AG10803 (cell line): ENCODE results near the gene MTNR1B.
A peak's percentile ranks its signal among the peaks of the same experiment; 100 is the strongest.

ENCODE experiments used
- DNase-seq: peaks from one replicate; pipeline ENCODE4 v3.0.0; 2010; ENCODE audit warnings: low read depth
- H3K4me3 ChIP-seq: 2 replicates; pipeline ENCODE4 v1.5.1; 2011; ENCODE audit warnings: mild to moderate bottlenecking, low read length, control low read depth
- TF ChIP-seq, protein P1 (sequence below): conservative IDR thresholded peaks from 2 replicates; pipeline ENCODE4 v1.5.1; 2011; ENCODE audit warnings: mild to moderate bottlenecking, low read length, control low read depth, inconsistent platforms

Gene MTNR1B

DNA sequence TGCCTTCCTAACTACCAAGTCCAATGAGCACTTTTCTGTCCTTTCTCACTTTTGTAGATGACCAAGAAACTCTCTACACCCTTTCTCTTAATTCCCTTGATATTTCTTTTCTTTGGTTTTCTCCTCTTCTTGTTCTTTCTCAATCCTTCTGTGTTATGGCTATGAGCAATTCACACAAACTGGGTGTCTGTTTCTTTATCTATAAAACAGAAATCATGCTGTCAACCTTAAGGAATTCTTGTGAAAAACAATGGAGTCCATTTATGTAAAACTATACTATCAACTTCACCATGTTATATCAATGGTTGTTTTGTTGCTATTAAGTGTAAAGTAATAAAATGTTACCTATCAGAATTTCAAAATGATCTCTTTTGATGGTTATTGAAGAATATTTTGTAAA, 7.2 kb downstream of the MTNR1B start:
- no peak for DNase-seq
- TF ChIP-seq, protein P1, sequence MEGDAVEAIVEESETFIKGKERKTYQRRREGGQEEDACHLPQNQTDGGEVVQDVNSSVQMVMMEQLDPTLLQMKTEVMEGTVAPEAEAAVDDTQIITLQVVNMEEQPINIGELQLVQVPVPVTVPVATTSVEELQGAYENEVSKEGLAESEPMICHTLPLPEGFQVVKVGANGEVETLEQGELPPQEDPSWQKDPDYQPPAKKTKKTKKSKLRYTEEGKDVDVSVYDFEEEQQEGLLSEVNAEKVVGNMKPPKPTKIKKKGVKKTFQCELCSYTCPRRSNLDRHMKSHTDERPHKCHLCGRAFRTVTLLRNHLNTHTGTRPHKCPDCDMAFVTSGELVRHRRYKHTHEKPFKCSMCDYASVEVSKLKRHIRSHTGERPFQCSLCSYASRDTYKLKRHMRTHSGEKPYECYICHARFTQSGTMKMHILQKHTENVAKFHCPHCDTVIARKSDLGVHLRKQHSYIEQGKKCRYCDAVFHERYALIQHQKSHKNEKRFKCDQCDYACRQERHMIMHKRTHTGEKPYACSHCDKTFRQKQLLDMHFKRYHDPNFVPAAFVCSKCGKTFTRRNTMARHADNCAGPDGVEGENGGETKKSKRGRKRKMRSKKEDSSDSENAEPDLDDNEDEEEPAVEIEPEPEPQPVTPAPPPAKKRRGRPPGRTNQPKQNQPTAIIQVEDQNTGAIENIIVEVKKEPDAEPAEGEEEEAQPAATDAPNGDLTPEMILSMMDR = no peak
- no peak overlapping the region for H3K4me3 ChIP-seq

DNA sequence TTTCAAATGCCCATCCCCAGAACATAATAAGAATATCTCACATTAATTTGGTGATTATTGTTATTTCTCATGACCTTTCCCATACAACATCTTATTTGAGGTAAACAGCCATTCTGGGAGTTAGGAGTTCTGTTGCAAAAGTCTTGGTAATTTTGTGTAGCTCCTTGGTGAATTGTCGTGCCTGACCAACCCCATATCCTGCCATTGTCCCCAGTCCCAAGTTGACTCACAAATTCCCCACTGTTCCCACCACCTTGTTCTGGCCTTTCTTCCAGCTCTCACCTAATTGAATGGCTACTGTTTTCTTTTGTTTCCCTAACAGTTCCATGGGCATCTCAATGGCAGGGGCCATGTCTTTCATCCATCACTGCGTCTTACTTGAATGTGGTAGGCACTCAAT, 8.0 kb downstream of the MTNR1B start:
- no peak overlapping the region for H3K4me3 ChIP-seq
- DNase-seq = no peak
- TF ChIP-seq, protein P1 = no peak

DNA sequence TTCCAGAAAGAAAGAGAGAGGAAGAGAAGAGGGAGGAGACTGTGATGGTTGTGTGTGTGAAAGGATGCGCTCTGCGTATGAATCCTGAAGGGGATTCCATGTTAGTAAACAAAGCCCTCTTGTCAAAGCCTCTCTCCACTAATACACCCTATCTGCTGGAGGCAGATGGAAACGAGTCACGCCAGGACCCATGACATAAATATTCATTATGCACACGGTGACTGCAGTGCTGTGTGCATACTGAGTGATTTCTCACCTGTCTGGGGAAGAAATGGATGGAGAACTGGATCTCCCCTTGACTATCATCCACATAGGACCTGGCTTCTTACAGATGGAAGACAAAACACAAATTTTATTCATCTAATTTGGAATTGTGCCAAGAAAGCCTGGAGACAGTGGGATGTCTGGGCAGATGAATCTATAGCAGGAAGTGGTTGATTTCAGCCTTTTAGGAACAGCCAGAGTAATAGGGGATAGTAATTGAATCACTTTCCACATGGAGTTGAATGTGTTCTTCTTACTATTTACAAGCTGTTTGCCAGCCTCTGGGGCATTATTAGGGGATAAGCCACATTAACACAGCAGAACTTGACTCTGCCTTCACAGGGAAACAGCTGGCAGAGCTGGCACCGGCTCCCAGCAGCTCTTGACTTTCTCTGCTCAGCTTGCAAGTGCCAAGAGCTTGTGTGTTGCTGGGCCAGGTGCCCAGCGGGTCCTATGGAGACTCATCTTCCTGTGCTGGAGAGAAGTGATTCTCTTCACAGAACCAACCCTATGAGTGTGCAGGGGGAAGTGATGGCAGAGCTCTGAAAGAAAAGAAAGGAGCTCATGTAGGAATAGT, 9.0 kb downstream of the MTNR1B start:
- TF ChIP-seq, protein P1 = no peak
- H3K4me3 ChIP-seq = no peak overlapping the region
- peak; percentile 33 for DNase-seq

DNA sequence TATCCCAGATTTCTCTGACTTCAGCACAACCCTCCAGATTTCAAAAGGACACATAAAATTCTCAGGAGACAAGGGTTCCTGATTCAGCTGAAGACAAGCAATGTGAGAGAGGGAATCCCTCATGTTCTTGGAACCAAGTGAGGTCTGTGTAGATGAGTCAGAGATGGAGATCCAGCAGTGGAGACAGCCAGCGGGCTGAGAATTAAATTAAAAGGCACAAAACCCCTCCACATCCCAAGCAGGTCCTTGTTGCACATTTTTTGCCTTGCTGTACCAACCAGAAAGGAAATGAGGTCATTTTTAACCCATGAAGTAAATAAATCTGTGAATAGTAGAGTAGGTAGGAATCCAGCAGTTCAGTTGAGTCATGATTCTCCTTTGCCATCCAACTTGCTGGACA, 9.7 kb downstream of the MTNR1B start:
- TF ChIP-seq, protein P1 = no peak
- DNase-seq = peak; percentile 8
- H3K4me3 ChIP-seq = no peak overlapping the region

DNA sequence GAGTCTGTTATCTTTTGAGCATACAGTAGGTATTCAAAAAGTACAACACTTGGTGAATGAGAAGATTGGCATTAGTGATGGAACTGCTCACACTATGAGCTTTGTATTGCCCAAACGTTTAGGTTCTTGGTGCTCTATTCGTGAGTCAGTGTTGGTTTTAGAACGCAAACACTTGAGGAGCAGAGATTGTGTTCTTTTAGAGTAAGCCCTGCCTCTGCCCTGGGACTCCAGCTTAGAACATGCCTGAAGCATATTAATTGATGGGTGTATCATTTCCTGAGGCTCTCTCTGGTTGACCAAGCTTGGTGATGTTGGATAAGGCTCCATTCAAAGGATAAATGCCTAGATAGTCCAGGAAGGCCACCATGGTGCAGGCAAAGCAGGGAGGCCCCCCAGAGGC, 10.9 kb downstream of the MTNR1B start:
- no peak overlapping the region for H3K4me3 ChIP-seq
- no peak for DNase-seq
- TF ChIP-seq, protein P1 = no peak

DNA sequence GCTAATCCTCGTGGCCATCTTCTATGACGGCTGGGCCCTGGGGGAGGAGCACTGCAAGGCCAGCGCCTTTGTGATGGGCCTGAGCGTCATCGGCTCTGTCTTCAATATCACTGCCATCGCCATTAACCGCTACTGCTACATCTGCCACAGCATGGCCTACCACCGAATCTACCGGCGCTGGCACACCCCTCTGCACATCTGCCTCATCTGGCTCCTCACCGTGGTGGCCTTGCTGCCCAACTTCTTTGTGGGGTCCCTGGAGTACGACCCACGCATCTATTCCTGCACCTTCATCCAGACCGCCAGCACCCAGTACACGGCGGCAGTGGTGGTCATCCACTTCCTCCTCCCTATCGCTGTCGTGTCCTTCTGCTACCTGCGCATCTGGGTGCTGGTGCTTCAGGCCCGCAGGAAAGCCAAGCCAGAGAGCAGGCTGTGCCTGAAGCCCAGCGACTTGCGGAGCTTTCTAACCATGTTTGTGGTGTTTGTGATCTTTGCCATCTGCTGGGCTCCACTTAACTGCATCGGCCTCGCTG, 12.1 kb downstream of the MTNR1B start:
- TF ChIP-seq, protein P1 = no peak
- no peak for DNase-seq

DNA sequence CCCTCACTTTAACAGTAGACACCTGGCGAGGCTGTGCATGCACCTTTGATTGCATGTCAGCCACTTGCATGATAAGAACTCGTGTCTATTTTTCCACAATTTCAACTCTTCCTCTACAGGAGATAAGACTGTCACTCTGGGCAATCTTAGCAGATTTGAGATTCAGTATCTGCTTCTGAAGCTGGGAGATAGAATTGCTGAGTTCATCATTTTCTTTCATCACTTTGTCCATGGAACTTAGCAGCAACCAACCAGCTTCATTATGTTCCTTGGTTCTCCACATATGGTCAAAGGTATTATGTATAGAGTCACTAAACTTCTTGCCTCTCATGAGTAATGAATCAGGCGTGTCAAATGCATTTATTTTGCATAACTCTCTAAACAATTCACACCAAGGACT, 17.1 kb downstream of the MTNR1B start:
- TF ChIP-seq, protein P1 = no peak
- DNase-seq = no peak

More for the DNA sequence above, 12.1 kb downstream of the MTNR1B start:
- H3K4me3 ChIP-seq = no peak overlapping the region

More for the DNA sequence above, 17.1 kb downstream of the MTNR1B start:
- H3K4me3 ChIP-seq = no peak overlapping the region
